Measurements from ENCODE around the gene HOOK2. TPM values are rescaled to one million over a fixed set of nuclear protein-coding genes. Genes with fewer than 3 reads are reported as not detected.
A peak's percentile ranks its signal among the peaks of the same experiment; 100 is the strongest.

Gene HOOK2
- total and polyA plus RNA-seq, 9 of the 15 experiments (the other 6 are each of a cell fraction or from before 2014, with no cell fraction given) = 1.3 to 17.2 (median 9.9) TPM

DNA sequence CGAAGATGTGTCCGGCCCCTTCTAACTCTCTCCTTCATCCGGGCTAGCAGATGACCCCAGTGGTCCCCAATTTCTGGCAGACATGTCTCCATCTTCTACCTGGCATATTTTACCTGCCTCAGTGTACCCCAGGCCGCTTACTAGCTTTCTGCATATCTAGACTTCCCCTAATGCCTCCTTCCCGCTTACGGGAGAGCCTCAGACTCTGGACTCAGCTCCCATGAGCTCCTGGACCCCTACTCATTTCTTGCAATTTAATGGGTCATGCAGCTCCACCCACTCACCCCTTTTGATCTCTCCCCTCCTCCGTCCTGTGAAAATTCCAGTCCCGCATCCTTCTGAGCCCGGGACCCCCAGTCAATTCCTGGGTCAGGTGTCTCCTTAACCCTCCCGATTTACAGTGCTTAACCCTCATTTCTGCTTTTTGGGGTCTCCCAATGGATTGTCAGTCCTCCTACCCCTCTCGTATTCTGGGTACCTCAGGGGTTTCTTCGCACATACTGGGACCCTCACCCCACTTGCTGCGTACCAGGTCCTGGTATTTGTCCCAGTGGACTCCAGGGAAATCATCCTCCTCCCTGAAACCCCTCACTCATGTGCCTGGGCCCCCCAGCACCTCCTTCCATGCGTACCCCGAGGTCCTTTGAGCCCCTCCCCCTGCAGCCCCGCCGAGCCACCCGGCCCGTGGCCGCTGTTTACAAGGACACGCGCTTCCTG, 15.4 kb upstream of the HOOK2 start (continued):
- TF ChIP-seq, protein P1, sequence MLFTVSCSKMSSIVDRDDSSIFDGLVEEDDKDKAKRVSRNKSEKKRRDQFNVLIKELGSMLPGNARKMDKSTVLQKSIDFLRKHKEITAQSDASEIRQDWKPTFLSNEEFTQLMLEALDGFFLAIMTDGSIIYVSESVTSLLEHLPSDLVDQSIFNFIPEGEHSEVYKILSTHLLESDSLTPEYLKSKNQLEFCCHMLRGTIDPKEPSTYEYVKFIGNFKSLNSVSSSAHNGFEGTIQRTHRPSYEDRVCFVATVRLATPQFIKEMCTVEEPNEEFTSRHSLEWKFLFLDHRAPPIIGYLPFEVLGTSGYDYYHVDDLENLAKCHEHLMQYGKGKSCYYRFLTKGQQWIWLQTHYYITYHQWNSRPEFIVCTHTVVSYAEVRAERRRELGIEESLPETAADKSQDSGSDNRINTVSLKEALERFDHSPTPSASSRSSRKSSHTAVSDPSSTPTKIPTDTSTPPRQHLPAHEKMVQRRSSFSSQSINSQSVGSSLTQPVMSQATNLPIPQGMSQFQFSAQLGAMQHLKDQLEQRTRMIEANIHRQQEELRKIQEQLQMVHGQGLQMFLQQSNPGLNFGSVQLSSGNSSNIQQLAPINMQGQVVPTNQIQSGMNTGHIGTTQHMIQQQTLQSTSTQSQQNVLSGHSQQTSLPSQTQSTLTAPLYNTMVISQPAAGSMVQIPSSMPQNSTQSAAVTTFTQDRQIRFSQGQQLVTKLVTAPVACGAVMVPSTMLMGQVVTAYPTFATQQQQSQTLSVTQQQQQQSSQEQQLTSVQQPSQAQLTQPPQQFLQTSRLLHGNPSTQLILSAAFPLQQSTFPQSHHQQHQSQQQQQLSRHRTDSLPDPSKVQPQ (CRISPR knock-in tag; IDR thresholded peaks at IDR 0.05; ENCODE audit: borderline replicate concordance) = no peak
- TF ChIP-seq CBFA2T3 (IDR thresholded peaks at IDR 0.05) (no peak), GATAD2B (IDR thresholded peaks at IDR 0.05; ENCODE audit: borderline replicate concordance) (no peak), NR2C1 (IDR thresholded peaks at IDR 0.05) (no peak), NR2C1 (tag; IDR thresholded peaks at IDR 0.05) (no peak), ZNF143 (CRISPR knock-in tag; IDR thresholded peaks at IDR 0.05) (0 out of 2 replicates have a peak, but pooled peaks have one; percentile 39), ZNF41 (CRISPR knock-in tag; conservative IDR thresholded peaks at IDR 0.05) (no peak), MECOM (CRISPR knock-in tag; IDR thresholded peaks at IDR 0.05) (no peak), ZNF780A (CRISPR knock-in tag; IDR thresholded peaks at IDR 0.05) (0 out of 2 replicates have a peak, but pooled peaks have one; percentile 54)
- TF ChIP-seq, protein P2, sequence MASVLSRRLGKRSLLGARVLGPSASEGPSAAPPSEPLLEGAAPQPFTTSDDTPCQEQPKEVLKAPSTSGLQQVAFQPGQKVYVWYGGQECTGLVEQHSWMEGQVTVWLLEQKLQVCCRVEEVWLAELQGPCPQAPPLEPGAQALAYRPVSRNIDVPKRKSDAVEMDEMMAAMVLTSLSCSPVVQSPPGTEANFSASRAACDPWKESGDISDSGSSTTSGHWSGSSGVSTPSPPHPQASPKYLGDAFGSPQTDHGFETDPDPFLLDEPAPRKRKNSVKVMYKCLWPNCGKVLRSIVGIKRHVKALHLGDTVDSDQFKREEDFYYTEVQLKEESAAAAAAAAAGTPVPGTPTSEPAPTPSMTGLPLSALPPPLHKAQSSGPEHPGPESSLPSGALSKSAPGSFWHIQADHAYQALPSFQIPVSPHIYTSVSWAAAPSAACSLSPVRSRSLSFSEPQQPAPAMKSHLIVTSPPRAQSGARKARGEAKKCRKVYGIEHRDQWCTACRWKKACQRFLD (CRISPR knock-in tag; IDR thresholded peaks at IDR 0.05) = no peak
- TF ChIP-seq, protein P3, sequence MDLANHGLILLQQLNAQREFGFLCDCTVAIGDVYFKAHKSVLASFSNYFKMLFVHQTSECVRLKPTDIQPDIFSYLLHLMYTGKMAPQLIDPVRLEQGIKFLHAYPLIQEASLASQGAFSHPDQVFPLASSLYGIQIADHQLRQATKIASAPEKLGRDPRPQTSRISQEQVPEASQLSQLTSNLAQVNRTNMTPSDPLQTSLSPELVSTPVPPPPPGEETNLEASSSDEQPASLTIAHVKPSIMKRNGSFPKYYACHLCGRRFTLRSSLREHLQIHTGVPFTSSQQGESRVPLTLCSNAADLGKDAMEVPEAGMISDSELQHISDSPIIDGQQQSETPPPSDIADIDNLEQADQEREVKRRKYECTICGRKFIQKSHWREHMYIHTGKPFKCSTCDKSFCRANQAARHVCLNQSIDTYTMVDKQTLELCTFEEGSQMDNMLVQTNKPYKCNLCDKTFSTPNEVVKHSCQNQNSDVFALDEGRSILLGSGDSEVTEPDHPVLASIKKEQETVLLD (IDR thresholded peaks at IDR 0.05) = peak; percentile 82; the same call in 1 of the 2 replicates
- TF ChIP-seq, protein P4, sequence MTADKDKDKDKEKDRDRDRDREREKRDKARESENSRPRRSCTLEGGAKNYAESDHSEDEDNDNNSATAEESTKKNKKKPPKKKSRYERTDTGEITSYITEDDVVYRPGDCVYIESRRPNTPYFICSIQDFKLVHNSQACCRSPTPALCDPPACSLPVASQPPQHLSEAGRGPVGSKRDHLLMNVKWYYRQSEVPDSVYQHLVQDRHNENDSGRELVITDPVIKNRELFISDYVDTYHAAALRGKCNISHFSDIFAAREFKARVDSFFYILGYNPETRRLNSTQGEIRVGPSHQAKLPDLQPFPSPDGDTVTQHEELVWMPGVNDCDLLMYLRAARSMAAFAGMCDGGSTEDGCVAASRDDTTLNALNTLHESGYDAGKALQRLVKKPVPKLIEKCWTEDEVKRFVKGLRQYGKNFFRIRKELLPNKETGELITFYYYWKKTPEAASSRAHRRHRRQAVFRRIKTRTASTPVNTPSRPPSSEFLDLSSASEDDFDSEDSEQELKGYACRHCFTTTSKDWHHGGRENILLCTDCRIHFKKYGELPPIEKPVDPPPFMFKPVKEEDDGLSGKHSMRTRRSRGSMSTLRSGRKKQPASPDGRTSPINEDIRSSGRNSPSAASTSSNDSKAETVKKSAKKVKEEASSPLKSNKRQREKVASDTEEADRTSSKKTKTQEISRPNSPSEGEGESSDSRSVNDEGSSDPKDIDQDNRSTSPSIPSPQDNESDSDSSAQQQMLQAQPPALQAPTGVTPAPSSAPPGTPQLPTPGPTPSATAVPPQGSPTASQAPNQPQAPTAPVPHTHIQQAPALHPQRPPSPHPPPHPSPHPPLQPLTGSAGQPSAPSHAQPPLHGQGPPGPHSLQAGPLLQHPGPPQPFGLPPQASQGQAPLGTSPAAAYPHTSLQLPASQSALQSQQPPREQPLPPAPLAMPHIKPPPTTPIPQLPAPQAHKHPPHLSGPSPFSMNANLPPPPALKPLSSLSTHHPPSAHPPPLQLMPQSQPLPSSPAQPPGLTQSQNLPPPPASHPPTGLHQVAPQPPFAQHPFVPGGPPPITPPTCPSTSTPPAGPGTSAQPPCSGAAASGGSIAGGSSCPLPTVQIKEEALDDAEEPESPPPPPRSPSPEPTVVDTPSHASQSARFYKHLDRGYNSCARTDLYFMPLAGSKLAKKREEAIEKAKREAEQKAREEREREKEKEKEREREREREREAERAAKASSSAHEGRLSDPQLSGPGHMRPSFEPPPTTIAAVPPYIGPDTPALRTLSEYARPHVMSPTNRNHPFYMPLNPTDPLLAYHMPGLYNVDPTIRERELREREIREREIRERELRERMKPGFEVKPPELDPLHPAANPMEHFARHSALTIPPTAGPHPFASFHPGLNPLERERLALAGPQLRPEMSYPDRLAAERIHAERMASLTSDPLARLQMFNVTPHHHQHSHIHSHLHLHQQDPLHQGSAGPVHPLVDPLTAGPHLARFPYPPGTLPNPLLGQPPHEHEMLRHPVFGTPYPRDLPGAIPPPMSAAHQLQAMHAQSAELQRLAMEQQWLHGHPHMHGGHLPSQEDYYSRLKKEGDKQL (CRISPR knock-in tag; IDR thresholded peaks at IDR 0.05; ENCODE audit: borderline replicate concordance) = no peak
- TF ChIP-seq, protein P5, sequence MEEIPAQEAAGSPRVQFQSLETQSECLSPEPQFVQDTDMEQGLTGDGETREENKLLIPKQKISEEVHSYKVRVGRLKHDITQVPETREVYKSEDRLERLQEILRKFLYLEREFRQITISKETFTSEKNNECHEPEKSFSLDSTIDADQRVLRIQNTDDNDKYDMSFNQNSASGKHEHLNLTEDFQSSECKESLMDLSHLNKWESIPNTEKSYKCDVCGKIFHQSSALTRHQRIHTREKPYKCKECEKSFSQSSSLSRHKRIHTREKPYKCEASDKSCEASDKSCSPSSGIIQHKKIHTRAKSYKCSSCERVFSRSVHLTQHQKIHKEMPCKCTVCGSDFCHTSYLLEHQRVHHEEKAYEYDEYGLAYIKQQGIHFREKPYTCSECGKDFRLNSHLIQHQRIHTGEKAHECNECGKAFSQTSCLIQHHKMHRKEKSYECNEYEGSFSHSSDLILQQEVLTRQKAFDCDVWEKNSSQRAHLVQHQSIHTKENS (CRISPR knock-in tag; IDR thresholded peaks at IDR 0.05) = no peak
- TF ChIP-seq, protein P6, sequence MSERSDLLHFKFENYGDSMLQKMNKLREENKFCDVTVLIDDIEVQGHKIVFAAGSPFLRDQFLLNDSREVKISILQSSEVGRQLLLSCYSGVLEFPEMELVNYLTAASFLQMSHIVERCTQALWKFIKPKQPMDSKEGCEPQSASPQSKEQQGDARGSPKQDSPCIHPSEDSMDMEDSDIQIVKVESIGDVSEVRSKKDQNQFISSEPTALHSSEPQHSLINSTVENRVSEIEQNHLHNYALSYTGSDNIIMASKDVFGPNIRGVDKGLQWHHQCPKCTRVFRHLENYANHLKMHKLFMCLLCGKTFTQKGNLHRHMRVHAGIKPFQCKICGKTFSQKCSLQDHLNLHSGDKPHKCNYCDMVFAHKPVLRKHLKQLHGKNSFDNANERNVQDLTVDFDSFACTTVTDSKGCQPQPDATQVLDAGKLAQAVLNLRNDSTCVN (CRISPR knock-in tag; IDR thresholded peaks at IDR 0.05) = no peak
